Coronary artery (tissue), 2 donors: ENCODE results near the gene MGAT5.

Experiments
- DNase-seq: peaks from one replicate; pipeline ENCODE4 v3.0.0-alpha.2; 2017; ENCODE audit warnings: low spot score
- H3K27ac ChIP-seq, 2 donors: fragments of 200-600 bp; sonication (generic); one replicate each; pipeline ENCODE4 v1.5.1; 2016 to 2019
- H3K4me3 ChIP-seq: fragments of 200-600 bp; sonication (generic); 2 replicates; pipeline ENCODE4 v1.5.1; 2016; ENCODE audit warnings: mild to moderate bottlenecking, moderate library complexity
- CTCF ChIP-seq: fragments of 200-600 bp; sonication (generic); IDR thresholded peaks from one replicate; pipeline ENCODE4 v1.5.1; 2019; ENCODE audit warnings: antibody characterized with exemption

Gene MGAT5

GRCh38 chr2:134462791-134463698, 209.2 kb downstream of the MGAT5 start:
- Histone ChIP-seq H3K27ac (no peak overlapping the region), H3K4me3 (no peak overlapping the region)
- TF ChIP-seq CTCF, result no peak
- DNase-seq, result peak; percentile 43

GRCh38 chr2:134463699-134464022, 209.8 kb downstream of the MGAT5 start:
- Histone ChIP-seq H3K4me3 (no peak overlapping the region), H3K27ac (no peak overlapping the region)
- TF ChIP-seq CTCF, result no peak
- no peak for DNase-seq

GRCh38 chr2:134465228-134466105, 211.6 kb downstream of the MGAT5 start:
- peak; percentile 45 for DNase-seq
- TF ChIP-seq CTCF, result no peak
- no peak overlapping the region for H3K4me3 ChIP-seq
- H3K27ac ChIP-seq, result no peak overlapping the region

- no peak for TF ChIP-seq CTCF
- DNase-seq, result no peak
- no peak overlapping the region for H3K27ac ChIP-seq
- H3K4me3 ChIP-seq, result no peak overlapping the region
Measured at GRCh38 chr2:134466141-134466540, 212.3 kb downstream of the MGAT5 start.

- Histone ChIP-seq H3K4me3 (no peak overlapping the region), H3K27ac (no peak overlapping the region)
- DNase-seq, result no peak
- no peak for TF ChIP-seq CTCF
Measured at GRCh38 chr2:134468164-134468563, 214.3 kb downstream of the MGAT5 start.

- Histone ChIP-seq H3K4me3 (no peak overlapping the region), H3K27ac (no peak overlapping the region)
- DNase-seq, result no peak
- TF ChIP-seq CTCF, result no peak
Measured at GRCh38 chr2:134468776-134469175, 214.9 kb downstream of the MGAT5 start.
